ENCODE data around the gene SHISA9. TPM values are rescaled to one million over a fixed set of nuclear protein-coding genes. Genes with fewer than 3 reads are reported as not detected.

Gene SHISA9
- total RNA-seq, 4 donors from 2014 or later: 0.19 TPM; not detected in 3

- no peak overlapping the region for H3K27ac ChIP-seq
- WGBS, 2 donors: 59 to 60% methylated on average over 5 of the region's 5 CpGs
- H3K4me3 ChIP-seq: no peak overlapping the region
- peaks cover 0 to 2% (median 0%) of the 10 kb centered on the region in 4 donors for H3K27me3 ChIP-seq
- H3K4me1 ChIP-seq: no peaks in the 10 kb centered on the region
- intact Hi-C loops (cut with DNase I): no loop called here
- no peak for DNase-seq
- H3K36me3 ChIP-seq: no peaks in the 10 kb centered on the region
- no peak for TF ChIP-seq CTCF (IDR thresholded peaks at IDR 0.05)
- no peaks in the 10 kb centered on the region for H3K9me3 ChIP-seq
These were observed 75.5 kb downstream of the SHISA9 start for GRCh38 chr16:12976936-12977335.

- Histone ChIP-seq H3K27ac (no peak overlapping the region), H3K4me3 (no peak overlapping the region)
- intact Hi-C loops (cut with DNase I): no loop called here
These were observed 84.1 kb downstream of the SHISA9 start for GRCh38 chr16:12985516-12985915.

GRCh38 chr16:12988071-12988470 lies 86.7 kb downstream of the SHISA9 start:
- Histone ChIP-seq H3K4me1 (no peaks in the 10 kb centered on the region), H3K27ac (no peak overlapping the region), H3K36me3 (no peaks in the 10 kb centered on the region), H3K9me3 (no peaks in the 10 kb centered on the region), H3K27me3 (peaks cover 0 to 4% (median 0%) of the 10 kb centered on the region in 4 donors), H3K4me3 (no peak overlapping the region)
- no peak for DNase-seq
- 51 to 61% methylated on average over 5 of the region's 5 CpGs for WGBS, 2 donors
- no peak for TF ChIP-seq CTCF (IDR thresholded peaks at IDR 0.05)
- no peak for TF ChIP-seq POLR2A (IDR thresholded peaks at IDR 0.05)
- intact Hi-C loops (cut with DNase I): no loop called here

More at GRCh38 chr16:12985516-12985915, 84.1 kb downstream of the SHISA9 start:
- Histone ChIP-seq H3K4me1 (no peaks in the 10 kb centered on the region), H3K36me3 (no peaks in the 10 kb centered on the region), H3K27me3 (peaks cover 0 to 4% (median 0%) of the 10 kb centered on the region in 4 donors), H3K9me3 (no peaks in the 10 kb centered on the region)
- no peak for DNase-seq
- TF ChIP-seq POLR2A (IDR thresholded peaks at IDR 0.05) (no peak), CTCF (IDR thresholded peaks at IDR 0.05) (no peak)

- H3K4me1 ChIP-seq: no peaks in the 10 kb centered on the region
- TF ChIP-seq CTCF (IDR thresholded peaks at IDR 0.05) (no peak), POLR2A (IDR thresholded peaks at IDR 0.05) (no peak)
- DNase-seq: no peak
- H3K36me3 ChIP-seq: no peaks in the 10 kb centered on the region
- H3K4me3 ChIP-seq: no peak overlapping the region
- no peak overlapping the region for H3K27ac ChIP-seq
- no peaks in the 10 kb centered on the region for H3K9me3 ChIP-seq
- peaks cover 0 to 4% (median 0%) of the 10 kb centered on the region in 4 donors for H3K27me3 ChIP-seq
- intact Hi-C loops (cut with DNase I): no loop called here
- 64 to 69% methylated on average over 5 of the region's 5 CpGs for WGBS, 2 donors
These were observed 90.7 kb downstream of the SHISA9 start for GRCh38 chr16:12992066-12992465.

GRCh38 chr16:12994402-12994801 lies 93.0 kb downstream of the SHISA9 start:
- no peak for TF ChIP-seq POLR2A (IDR thresholded peaks at IDR 0.05)
- no peak for TF ChIP-seq CTCF (IDR thresholded peaks at IDR 0.05)
- no peaks in the 10 kb centered on the region for H3K4me1 ChIP-seq
- H3K9me3 ChIP-seq: no peaks in the 10 kb centered on the region
- H3K27ac ChIP-seq: no peak overlapping the region
- H3K27me3 ChIP-seq: peaks cover 0 to 6% (median 0%) of the 10 kb centered on the region in 4 donors
- WGBS, 2 donors: 58 to 59% methylated on average over 4 of the region's 4 CpGs
- no peaks in the 10 kb centered on the region for H3K36me3 ChIP-seq
- DNase-seq: no peak
- H3K4me3 ChIP-seq: no peak overlapping the region
- intact Hi-C loops (cut with DNase I): no loop called here
